Myocyte (in vitro differentiated cells): ENCODE measurements around the gene EMC6. TPM values are rescaled to one million over a fixed set of nuclear protein-coding genes. Genes with fewer than 3 reads are reported as not detected.

ENCODE experiments used
- DNase-seq: peaks from one replicate; pipeline ENCODE4 v3.0.0-alpha.2; 2012; ENCODE audit warnings: low read depth
- polyA plus RNA-seq: library from polyadenylated mRNA; unstranded; fragments of >200 nt; gene quantifications from one replicate; pipeline ENCODE4 v1.2.1, GENCODE V29; 2012; ENCODE audit warnings: missing spikeins
- total RNA-seq: library from RNA; depleted of rRNA; stranded (reverse); fragments of >200 nt; gene quantifications from 2 replicates; pipeline ENCODE4 v1.2.3, GENCODE V29; 2014

EMC6 gene
- total RNA-seq = 47.0 and 60.7 TPM in 2 replicates
- polyA plus RNA-seq = 75.7 TPM

- DNase-seq = peak; percentile 98
Observed at GRCh38 chr17:3668279-3669084, at the start of gene EMC6, which contains the start of gene TAX1BP3. Gene EMC6, plus strand, starts transcription at chr17:3668812. Its CDS starts 335 bp downstream, at chr17:3669147. Gene TAX1BP3, minus strand, starts transcription at chr17:3668578. Its CDS starts 52 bp downstream, at chr17:3668526.

GRCh38 chr17:3621146-3621720 is 47.4 kb upstream of the EMC6 start:
- peak; percentile 85 for DNase-seq

GRCh38 chr17:3622977-3623594 is 45.5 kb upstream of the EMC6 start:
- peak; percentile 50 for DNase-seq

- DNase-seq = no peak
Observed at GRCh38 chr17:3626831-3627768, 41.5 kb upstream of the EMC6 start.

- DNase-seq = no peak
Observed at GRCh38 chr17:3627769-3628167, 40.8 kb upstream of the EMC6 start.

- no peak for DNase-seq
Observed at GRCh38 chr17:3630781-3631180, 37.8 kb upstream of the EMC6 start.

- DNase-seq = no peak
Observed at GRCh38 chr17:3632287-3632686, 36.3 kb upstream of the EMC6 start.

- peak; percentile 17 for DNase-seq
Observed at GRCh38 chr17:3635474-3636153, 33.0 kb upstream of the EMC6 start.

GRCh38 chr17:3636154-3636907 is 32.3 kb upstream of the EMC6 start, which contains the start of the genes CTNS and SHPK:
Gene CTNS, plus strand, starts transcription at chr17:3636760. Its CDS starts 3,447 bp downstream, at chr17:3640207.
Gene SHPK, minus strand, starts transcription at chr17:3636250. Its CDS starts 31 bp downstream, at chr17:3636219.
- peak; percentile 98 for DNase-seq

GRCh38 chr17:3636908-3637373 is 31.7 kb upstream of the EMC6 start:
- DNase-seq = no peak

GRCh38 chr17:3639981-3640596 is 28.5 kb upstream of the EMC6 start:
- peak; percentile 75 for DNase-seq

GRCh38 chr17:3641014-3641413 is 27.6 kb upstream of the EMC6 start:
- no peak for DNase-seq

GRCh38 chr17:3641717-3642486 is 26.7 kb upstream of the EMC6 start:
- DNase-seq = no peak

- DNase-seq = no peak
Observed at GRCh38 chr17:3643889-3644349, 24.7 kb upstream of the EMC6 start.

- no peak for DNase-seq
Observed at GRCh38 chr17:3645310-3645709, 23.3 kb upstream of the EMC6 start.

GRCh38 chr17:3647251-3647650 is 21.4 kb upstream of the EMC6 start:
- no peak for DNase-seq

GRCh38 chr17:3647769-3648555 is 20.6 kb upstream of the EMC6 start:
- peak; percentile 59 for DNase-seq
